Lower leg skin (tissue), 4 donors: Measurements from ENCODE around the gene SLC5A6. TPM values are rescaled to one million over a fixed set of nuclear protein-coding genes. Genes with fewer than 3 reads are reported as not detected.

Experiments
- DNase-seq, 2 donors: peaks; one replicate each; pipeline ENCODE4 v3.0.0-alpha.2; 2019; ENCODE audit warnings: low spot score in 2 of 2
- H3K4me3 ChIP-seq: fragments of 200-600 bp; sonication (generic); 2 replicates; pipeline ENCODE4 v1.5.1; 2017; ENCODE audit warnings: mild to moderate bottlenecking, low read depth; ENCODE audit not compliant: poor library complexity, severe bottlenecking
- CTCF ChIP-seq, 3 donors: fragments of 450-650 bp; IDR thresholded peaks; one replicate each; pipeline ENCODE4 v1.5.1; 2016; ENCODE audit warnings: antibody characterized with exemption in 3 of 3, mild to moderate bottlenecking in 3 of 3, moderate library complexity in 2 of 3
- POLR2A ChIP-seq, 2 donors: fragments of 450-650 bp; IDR thresholded peaks; one replicate each; pipeline ENCODE4 v1.6.1; 2016 to 2017; ENCODE audit warnings: antibody characterized with exemption in 2 of 2, mild to moderate bottlenecking in 1 of 2, moderate library complexity in 1 of 2
- WGBS, 2 donors: methylation state at CpG; one replicate each; pipeline ENCODE4 v1.1.5; 2018; 5-methylcytosine and 5-hydroxymethylcytosine counted together
- intact Hi-C: fragments of 100-400 bp; cut with DNase I; formaldehyde crosslinking; loops from one replicate; pipeline ENCODE4 v1.15.0; 2023; ENCODE audit warnings: low total_unique reads
- total RNA-seq, 4 donors: library from RNA; depleted of rRNA; stranded (reverse); fragments of >200 nt; gene quantifications; one replicate each; pipeline ENCODE4 v1.1.0, GENCODE V29; 2016

SLC5A6 gene
- total RNA-seq, 4 donors from 2014 or later: 11.6 to 24.6 (median 17.0) TPM

GRCh38 chr2:27152102-27152795 lies 59.8 kb downstream of the SLC5A6 start:
- 82 to 90% methylated on average over 8 of the region's 8 CpGs for WGBS, 2 donors
- H3K4me3 ChIP-seq: no peak overlapping the region
- TF ChIP-seq CTCF (IDR thresholded peaks at IDR 0.05) (no peak), POLR2A (IDR thresholded peaks at IDR 0.05) (no peak)
- no peak for DNase-seq
- intact Hi-C loops: no loop called here

DNA sequence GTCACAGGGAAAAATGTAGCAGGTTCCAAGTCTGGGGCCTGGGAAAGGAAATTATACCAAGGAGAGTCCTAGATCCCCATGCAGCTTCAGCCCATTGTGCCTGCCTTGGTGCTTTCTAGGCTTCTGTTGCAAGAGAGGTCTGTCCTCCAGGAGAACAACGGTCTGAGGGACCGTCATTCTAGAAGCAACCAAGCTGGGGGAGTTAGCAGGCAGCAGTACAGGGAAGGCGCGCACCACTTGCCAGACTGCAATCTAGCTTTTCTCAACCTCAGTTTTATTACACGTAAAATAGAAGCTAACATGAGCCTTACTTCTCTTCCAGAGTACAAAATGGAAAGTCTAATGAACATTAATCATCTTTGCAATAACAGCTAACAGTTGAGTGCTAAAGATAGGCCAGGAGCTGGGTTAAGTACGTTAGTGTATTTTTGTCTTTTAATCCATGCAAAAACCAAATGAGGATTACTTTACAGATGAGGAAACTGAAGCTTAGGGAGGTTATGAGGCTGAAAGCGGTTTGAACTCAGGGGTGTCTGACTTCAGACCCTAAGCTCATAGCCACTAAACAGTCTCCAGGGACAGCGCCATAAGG lies 61.3 kb downstream of the SLC5A6 start:
- no peak for DNase-seq
- 83 to 87% methylated on average over 8 of the region's 8 CpGs for WGBS, 2 donors
- intact Hi-C loops: no loop called here
- no peak overlapping the region for H3K4me3 ChIP-seq
- no peak for TF ChIP-seq CTCF (IDR thresholded peaks at IDR 0.05)
- TF ChIP-seq POLR2A (IDR thresholded peaks at IDR 0.05): no peak

Other genes with a start within 250 kb of the SLC5A6 start
- 10 to 100 TPM; 23.8 to 63.6 (median 35.7) TPM for gene MAPRE3, start 241.6 kb downstream of the SLC5A6 start, total RNA-seq
- gene TMEM214, start 179.3 kb downstream of the SLC5A6 start, total RNA-seq: 10 to 100 TPM; 30.3 to 43.9 (median 32.0) TPM
- 10 to 100 TPM in 3 of 4 donors, 1 to 10 TPM in 1; 9.4 to 17.0 (median 16.4) TPM for gene AGBL5, start 160.6 kb downstream of the SLC5A6 start, total RNA-seq
- 100 to 1,000 TPM; 144 to 236 (median 195) TPM for gene OST4, start 140.6 kb downstream of the SLC5A6 start, total RNA-seq
- gene EMILIN1, start 133.7 kb downstream of the SLC5A6 start, total RNA-seq: 10 to 100 TPM in 1 of 4 donors, 1 to 10 TPM in 3; 3.6 to 17.9 (median 7.9) TPM
- gene KHK, start 125.5 kb downstream of the SLC5A6 start, total RNA-seq: 10 to 100 TPM in 1 of 4 donors, 1 to 10 TPM in 3; 2.5 to 10.4 (median 3.3) TPM
- gene CGREF1, start 93.1 kb downstream of the SLC5A6 start, total RNA-seq: 1 to 10 TPM in 1 of 4 donors, under 1 TPM in 3; 0.34 to 2.1 (median 0.48) TPM
- under 1 TPM in 2 of 4 donors, not detected in 2; 0.57 to 0.94 TPM for gene ABHD1, start 88.5 kb downstream of the SLC5A6 start, total RNA-seq
- gene PREB, start 77.6 kb downstream of the SLC5A6 start, total RNA-seq: 10 to 100 TPM; 41.2 to 76.5 (median 53.5) TPM
- gene PRR30, start 72.9 kb downstream of the SLC5A6 start, total RNA-seq: not detected
- not detected for gene TCF23, start 63.3 kb downstream of the SLC5A6 start, total RNA-seq
- 100 to 1,000 TPM; 107 to 121 (median 114) TPM for gene ATRAID, start 227 bp downstream of the SLC5A6 start, total RNA-seq
- 10 to 100 TPM in 3 of 4 donors, 1 to 10 TPM in 1; 9.0 to 28.8 (median 17.4) TPM for gene CAD, start 5.1 kb upstream of the SLC5A6 start, total RNA-seq
- under 1 TPM in 1 of 4 donors, not detected in 3; 0.15 TPM for gene SLC30A3, start 50.8 kb upstream of the SLC5A6 start, total RNA-seq
- not detected for gene DNAJC5G, start 63.2 kb upstream of the SLC5A6 start, total RNA-seq
- gene TRIM54, start 70.2 kb upstream of the SLC5A6 start, total RNA-seq: not detected
- gene UCN, start 96.2 kb upstream of the SLC5A6 start, total RNA-seq: 1 to 10 TPM in 2 of 4 donors, under 1 TPM in 1, not detected in 1; 0.84 to 8.8 (median 1.3) TPM
- gene MPV17, start 110.8 kb upstream of the SLC5A6 start, total RNA-seq: 10 to 100 TPM; 27.2 to 44.8 (median 37.0) TPM
- gene GTF3C2, start 144.5 kb upstream of the SLC5A6 start, total RNA-seq: 100 to 1,000 TPM in 1 of 4 donors, 10 to 100 TPM in 3; 54.3 to 125 (median 62.9) TPM
- gene EIF2B4, start 158.1 kb upstream of the SLC5A6 start, total RNA-seq: 10 to 100 TPM; 49.3 to 64.3 (median 57.2) TPM
- 100 to 1,000 TPM in 1 of 4 donors, 10 to 100 TPM in 3; 72.3 to 101 (median 80.2) TPM for gene SNX17, start 158.3 kb upstream of the SLC5A6 start, total RNA-seq
- 10 to 100 TPM in 3 of 4 donors, 1 to 10 TPM in 1; 8.3 to 14.9 (median 11.5) TPM for gene ZNF513, start 168.5 kb upstream of the SLC5A6 start, total RNA-seq
- gene PPM1G, start 197.3 kb upstream of the SLC5A6 start, total RNA-seq: 10 to 100 TPM; 40.2 to 50.3 (median 48.1) TPM
- gene NRBP1, start 216.4 kb upstream of the SLC5A6 start, total RNA-seq: 10 to 100 TPM; 60.9 to 79.7 (median 68.3) TPM
- gene KRTCAP3, start 230.1 kb upstream of the SLC5A6 start, total RNA-seq: 10 to 100 TPM; 22.2 to 28.0 (median 25.6) TPM